GM13976 (cell line): ENCODE measurements around the gene PDHX.

Experiments
- DNase-seq: peaks from one replicate; pipeline ENCODE4 v3.0.0; 2012; ENCODE audit warnings: low spot score
- CTCF ChIP-seq: IDR thresholded peaks from 2 replicates; pipeline ENCODE4 v1.5.1; 2012; ENCODE audit warnings: borderline replicate concordance, mild to moderate bottlenecking; ENCODE audit not compliant: insufficient read depth; ENCODE audit errors: extremely low read depth, missing control alignments, control extremely low read depth
- in situ Hi-C: fragments of 300-500 bp; cut with MboI; formaldehyde crosslinking; loops from one replicate; pipeline ENCODE4 v1.12.0; 2022; ENCODE audit warnings: low sequenced_read_pairs, mixed read lengths, inconsistent platforms; ENCODE audit not compliant: unreplicated experiment

The PDHX gene

GRCh38 chr11:34916015-34916842 lies at the start of gene PDHX, which contains the start of gene APIP:
Gene PDHX, plus strand, starts transcription at chr11:34916618. Its CDS starts 38 bp downstream, at chr11:34916656.
Gene APIP, minus strand, starts transcription at chr11:34916379. Its CDS starts 95 bp downstream, at chr11:34916284.
- DNase-seq = peak; percentile 99
- in situ Hi-C loops = no loop called here
- no peak for TF ChIP-seq CTCF

- no peak for DNase-seq
- in situ Hi-C loops = no loop called here
- TF ChIP-seq CTCF = no peak
These were observed 47.0 kb upstream of the PDHX start for GRCh38 chr11:34869425-34869824.

DNA sequence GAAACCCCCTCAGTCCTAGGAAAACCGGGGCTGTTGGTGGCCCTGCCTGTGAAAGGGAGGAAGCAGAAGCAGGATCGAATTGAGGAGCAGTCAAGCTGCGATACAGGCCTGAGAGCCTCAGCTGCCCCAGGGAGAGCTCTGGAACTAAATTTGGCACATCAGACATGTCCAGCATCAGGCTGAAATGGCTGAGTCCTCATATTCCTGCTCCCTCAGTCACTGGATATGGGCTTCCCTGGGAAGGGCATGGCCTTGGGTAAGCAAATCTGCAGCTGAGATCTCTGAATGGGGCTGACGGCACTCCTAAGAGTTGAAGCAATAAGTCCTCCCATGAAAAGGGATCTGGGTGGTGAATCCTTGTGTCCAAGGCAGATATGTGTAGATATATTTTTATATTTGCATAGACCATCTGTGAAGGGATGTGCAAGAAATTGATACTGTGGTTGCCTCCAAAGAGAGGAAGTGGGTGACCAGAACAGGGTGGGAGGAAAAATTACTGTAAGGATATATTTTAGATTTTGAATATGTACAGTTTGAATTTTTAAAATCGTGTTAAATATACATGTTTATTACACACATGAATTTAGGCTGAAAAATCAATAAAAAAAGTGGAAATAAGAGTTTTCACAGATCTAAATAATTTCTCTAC lies 45.7 kb upstream of the PDHX start:
- in situ Hi-C loops = no loop called here
- no peak for TF ChIP-seq CTCF
- DNase-seq = no peak

- in situ Hi-C loops = no loop called here
- no peak for DNase-seq
- TF ChIP-seq CTCF = no peak
These were observed 42.2 kb upstream of the PDHX start for GRCh38 chr11:34874202-34874601.

GRCh38 chr11:34877375-34877975 lies 38.9 kb upstream of the PDHX start:
- TF ChIP-seq CTCF = no peak

DNA sequence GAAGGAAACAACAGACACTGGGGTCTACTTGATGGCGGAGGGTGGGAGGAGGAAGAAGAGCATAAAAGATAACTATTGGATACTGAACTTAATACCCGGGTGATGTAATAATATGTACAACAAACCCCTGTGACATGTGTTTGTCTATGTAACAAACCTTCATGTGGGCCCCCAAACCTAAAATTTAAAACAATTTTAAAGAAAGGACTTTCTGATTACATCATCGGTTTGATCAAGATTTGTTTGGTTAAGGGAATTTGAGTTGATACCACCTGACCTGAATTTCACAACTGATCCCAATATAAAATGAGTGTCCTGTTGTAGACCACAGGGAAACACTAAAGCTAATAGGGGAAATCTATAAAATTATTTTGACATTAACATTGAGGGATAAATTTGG lies 34.5 kb upstream of the PDHX start:
- in situ Hi-C loops = no loop called here

More at GRCh38 chr11:34877375-34877975, 38.9 kb upstream of the PDHX start:
- no peak for DNase-seq
- in situ Hi-C loops = no loop called here

More for the DNA sequence above, 34.5 kb upstream of the PDHX start:
- no peak for DNase-seq
- TF ChIP-seq CTCF = no peak
